GM21786 (cell line): Measurements from ENCODE around the gene KEL.

Experiments
- ATAC-seq: cut with Tn5 transposase; IDR thresholded peaks from one replicate; pipeline ENCODE4 v1.9.1; 2021; ENCODE audit not compliant: unreplicated experiment

The KEL gene

GRCh38 chr7:142899661-142900060, 62.5 kb downstream of the KEL start:
- no peak for ATAC-seq

GRCh38 chr7:142898377-142899170, 63.6 kb downstream of the KEL start:
- ATAC-seq: no peak

GRCh38 chr7:142897691-142898090, 64.5 kb downstream of the KEL start:
- ATAC-seq: no peak

DNA sequence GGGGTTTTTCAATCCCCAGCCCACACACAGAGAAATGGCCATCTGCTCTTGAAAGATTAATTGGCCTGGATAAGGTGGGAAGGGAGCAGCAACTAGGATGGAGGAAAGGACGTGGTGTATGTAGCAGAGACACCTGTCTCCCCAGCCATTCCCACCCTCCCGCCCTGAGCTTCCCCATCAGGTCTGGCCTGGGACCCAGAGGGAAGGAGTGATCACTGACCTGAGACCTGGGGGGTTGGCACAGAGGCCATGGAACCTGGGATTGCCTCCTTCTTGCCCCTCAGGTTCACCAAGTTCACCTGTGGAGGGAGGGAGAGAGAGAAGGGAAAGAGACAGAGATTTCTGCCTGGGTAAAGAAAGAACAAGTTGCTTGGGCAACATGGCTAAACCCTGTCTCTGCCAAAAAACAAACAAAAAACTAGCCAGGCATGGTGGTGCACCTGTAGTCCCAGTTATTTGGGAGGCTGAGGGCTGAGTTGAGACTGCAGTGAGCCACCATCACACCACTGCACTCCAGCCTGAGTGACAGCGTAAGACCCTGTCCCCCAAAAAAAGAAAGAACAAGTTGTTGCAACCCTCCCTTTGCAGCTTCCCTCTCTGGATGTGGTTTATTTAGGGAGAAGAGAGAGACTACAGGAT, 65.3 kb downstream of the KEL start:
- no peak for ATAC-seq

DNA sequence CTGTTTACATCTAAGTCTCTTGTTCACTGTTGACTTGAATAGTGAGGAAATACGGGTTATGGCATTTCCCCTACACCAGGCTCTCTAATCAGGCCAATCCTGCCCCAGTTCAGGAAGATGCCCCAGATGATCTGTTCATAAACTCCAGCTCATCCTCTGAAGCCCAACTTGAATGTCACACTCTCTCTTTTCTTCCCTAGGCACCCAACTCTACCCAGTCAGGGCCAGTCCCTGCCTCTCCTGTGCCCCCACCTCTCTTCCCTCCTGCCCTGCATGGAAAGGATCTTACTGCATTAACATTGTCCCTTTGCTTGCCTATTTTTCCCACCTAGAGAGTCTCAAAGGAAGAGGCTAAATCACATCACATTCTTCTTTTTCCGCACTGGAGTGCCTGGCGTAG, 66.0 kb downstream of the KEL start:
- ATAC-seq: no peak

GRCh38 chr7:142894985-142895593, 67.1 kb downstream of the KEL start:
- ATAC-seq: no peak

DNA sequence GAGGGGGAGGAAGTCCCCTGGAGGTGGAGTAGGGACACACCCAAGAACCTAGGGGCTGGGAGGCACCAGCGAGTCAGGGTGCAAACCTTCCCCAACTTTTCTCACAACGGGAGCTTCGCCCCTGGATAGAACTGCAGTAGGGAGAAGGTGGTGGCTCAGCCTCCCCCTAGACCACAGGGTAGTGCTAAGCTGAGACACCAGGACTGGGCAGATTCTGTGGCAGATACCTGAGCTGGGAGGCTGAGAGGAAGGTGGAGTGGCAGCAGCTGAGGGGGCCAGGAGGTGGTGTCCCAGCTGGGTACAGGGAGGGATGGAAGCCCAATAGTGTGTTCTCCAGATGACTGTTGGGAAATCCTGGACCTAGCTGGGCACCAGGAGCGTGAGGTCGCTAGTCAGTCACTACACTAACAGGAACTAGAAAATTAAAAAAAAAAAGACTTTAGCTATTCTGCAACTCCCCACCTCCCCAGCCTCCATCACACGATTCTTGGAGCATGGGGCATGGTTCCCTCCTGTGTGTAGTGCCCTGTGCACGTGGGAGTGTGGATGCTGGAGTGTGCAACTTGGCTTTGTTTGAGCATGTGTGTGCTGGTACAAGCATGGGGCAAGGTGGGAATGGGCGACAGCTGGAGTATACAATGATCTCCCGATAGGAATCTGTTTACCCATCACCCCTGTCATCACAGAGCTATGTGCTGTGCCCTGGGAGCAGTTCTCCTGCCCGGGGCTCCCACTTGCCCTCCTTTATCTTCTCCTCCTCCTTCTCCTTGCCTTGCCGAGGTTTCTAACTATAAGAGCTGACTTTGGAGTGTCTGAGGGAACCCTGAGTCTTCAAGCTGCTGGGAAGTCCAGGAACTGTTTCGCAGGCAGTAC, 67.8 kb downstream of the KEL start:
- ATAC-seq: no peak

GRCh38 chr7:142892951-142893350, 69.2 kb downstream of the KEL start:
- ATAC-seq: no peak

DNA sequence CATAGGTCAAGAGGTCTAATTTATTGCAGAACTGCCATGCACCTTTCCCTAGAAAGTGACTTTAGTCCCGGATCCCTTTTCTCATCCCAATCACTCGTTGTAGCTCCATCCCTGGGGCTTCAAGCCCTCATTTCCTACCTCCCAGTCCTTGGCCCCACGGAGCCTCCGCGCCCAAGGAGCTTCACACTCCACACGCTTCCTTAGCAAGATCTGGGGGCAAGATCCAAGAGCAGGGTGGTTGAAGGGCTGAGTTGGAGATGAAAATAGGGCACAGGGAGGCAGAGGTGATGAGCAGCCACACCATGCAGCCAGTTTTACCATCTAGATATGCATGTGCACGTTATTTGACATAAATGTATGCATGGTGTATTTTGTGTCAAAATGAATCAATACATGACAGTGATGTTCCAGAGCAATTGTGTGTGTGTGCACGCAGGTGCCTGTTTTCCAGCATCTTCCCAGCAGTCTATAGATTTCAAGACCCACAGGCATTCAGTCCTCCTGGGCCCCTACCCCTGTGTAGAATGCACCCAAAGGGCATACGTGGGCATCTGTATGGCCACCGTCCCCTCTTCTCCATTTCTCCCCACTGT, 70.6 kb downstream of the KEL start:
- no peak for ATAC-seq
